ENCODE measurements around the gene PPP1R12A. TPM values are rescaled to one million over a fixed set of nuclear protein-coding genes. Genes with fewer than 3 reads are reported as not detected.
A peak's percentile ranks its signal among the peaks of the same experiment; 100 is the strongest.

PPP1R12A gene
- 100 to 1,000 TPM; 181 to 286 (median 243) TPM for total RNA-seq

GRCh38 chr12:79935021-79935623 is at the start of gene PPP1R12A:
TSS of gene PPP1R12A (minus strand) at chr12:79935097. CDS start at chr12:79934931, 166 bp downstream.
- no peaks in the 10 kb centered on the region for H3K4me1 ChIP-seq
- H3K4me3 ChIP-seq: peak within 1 kb of the TSS; percentile 70 to 94
- no peaks in the 10 kb centered on the region for H3K36me3 ChIP-seq
- no peaks in the 10 kb centered on the region for H3K27me3 ChIP-seq
- TF ChIP-seq POLR2A (IDR thresholded peaks at IDR 0.05): peak; percentile 98 to 99
- TF ChIP-seq, protein P1, sequence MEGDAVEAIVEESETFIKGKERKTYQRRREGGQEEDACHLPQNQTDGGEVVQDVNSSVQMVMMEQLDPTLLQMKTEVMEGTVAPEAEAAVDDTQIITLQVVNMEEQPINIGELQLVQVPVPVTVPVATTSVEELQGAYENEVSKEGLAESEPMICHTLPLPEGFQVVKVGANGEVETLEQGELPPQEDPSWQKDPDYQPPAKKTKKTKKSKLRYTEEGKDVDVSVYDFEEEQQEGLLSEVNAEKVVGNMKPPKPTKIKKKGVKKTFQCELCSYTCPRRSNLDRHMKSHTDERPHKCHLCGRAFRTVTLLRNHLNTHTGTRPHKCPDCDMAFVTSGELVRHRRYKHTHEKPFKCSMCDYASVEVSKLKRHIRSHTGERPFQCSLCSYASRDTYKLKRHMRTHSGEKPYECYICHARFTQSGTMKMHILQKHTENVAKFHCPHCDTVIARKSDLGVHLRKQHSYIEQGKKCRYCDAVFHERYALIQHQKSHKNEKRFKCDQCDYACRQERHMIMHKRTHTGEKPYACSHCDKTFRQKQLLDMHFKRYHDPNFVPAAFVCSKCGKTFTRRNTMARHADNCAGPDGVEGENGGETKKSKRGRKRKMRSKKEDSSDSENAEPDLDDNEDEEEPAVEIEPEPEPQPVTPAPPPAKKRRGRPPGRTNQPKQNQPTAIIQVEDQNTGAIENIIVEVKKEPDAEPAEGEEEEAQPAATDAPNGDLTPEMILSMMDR (IDR thresholded peaks at IDR 0.05): peak in 3 of 4 experiments; percentile 13 to 48 (median 38)
- no peaks in the 10 kb centered on the region for H3K9me3 ChIP-seq
- intact Hi-C loops (cut with DNase I; ENCODE audit: low total_unique reads): no loop called here
- peak; percentile 97 for DNase-seq
- peak within 1 kb of the TSS; percentile 97 to 99 for H3K27ac ChIP-seq

GRCh38 chr12:79983986-79984620 is 49.2 kb upstream of the PPP1R12A start:
- intact Hi-C loops (cut with DNase I; ENCODE audit: low total_unique reads): no loop called here
- Histone ChIP-seq H3K27me3 (no peaks in the 10 kb centered on the region), H3K27ac (no peak overlapping the region), H3K4me1 (no peaks in the 10 kb centered on the region), H3K4me3 (no peak overlapping the region), H3K36me3 (no peaks in the 10 kb centered on the region), H3K9me3 (no peaks in the 10 kb centered on the region)
- TF ChIP-seq, protein P1 (IDR thresholded peaks at IDR 0.05): no peak
- no peak for TF ChIP-seq POLR2A (IDR thresholded peaks at IDR 0.05)
- no peak for DNase-seq

DNA sequence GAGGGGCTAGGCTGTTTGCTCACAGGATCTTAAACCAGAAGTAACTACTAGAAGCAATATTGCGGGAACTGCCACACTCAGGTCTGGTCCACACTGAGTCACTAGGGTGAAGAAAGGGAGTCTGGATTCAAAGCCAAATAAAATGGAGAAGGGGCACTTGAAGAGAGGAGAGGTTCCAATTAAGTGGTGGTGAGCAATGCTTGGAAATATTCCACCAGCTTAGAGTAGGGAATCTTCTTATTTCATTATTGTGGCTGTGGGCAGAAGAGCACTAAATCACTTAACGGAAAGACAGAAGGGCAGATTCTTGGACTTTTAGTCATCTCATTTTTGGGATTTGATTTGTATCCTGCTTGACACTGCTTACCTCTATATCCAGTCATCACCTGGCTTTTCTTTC is 48.6 kb upstream of the PPP1R12A start:
- TF ChIP-seq POLR2A (IDR thresholded peaks at IDR 0.05): no peak
- TF ChIP-seq, protein P1 (IDR thresholded peaks at IDR 0.05): no peak
- Histone ChIP-seq H3K27ac (no peak overlapping the region), H3K27me3 (no peaks in the 10 kb centered on the region), H3K9me3 (no peaks in the 10 kb centered on the region), H3K36me3 (no peaks in the 10 kb centered on the region), H3K4me1 (no peaks in the 10 kb centered on the region), H3K4me3 (no peak overlapping the region)
- DNase-seq: no peak
- intact Hi-C loops (cut with DNase I; ENCODE audit: low total_unique reads): no loop called here

- H3K36me3 ChIP-seq: no peaks in the 10 kb centered on the region
- intact Hi-C loops (cut with DNase I; ENCODE audit: low total_unique reads): no loop called here
- no peaks in the 10 kb centered on the region for H3K27me3 ChIP-seq
- H3K27ac ChIP-seq: no peak overlapping the region
- no peaks in the 10 kb centered on the region for H3K9me3 ChIP-seq
- no peak overlapping the region for H3K4me3 ChIP-seq
- no peak for DNase-seq
- TF ChIP-seq, protein P1 (IDR thresholded peaks at IDR 0.05): no peak
- no peak for TF ChIP-seq POLR2A (IDR thresholded peaks at IDR 0.05)
- no peaks in the 10 kb centered on the region for H3K4me1 ChIP-seq
These were observed 47.5 kb upstream of the PPP1R12A start for GRCh38 chr12:79982086-79983062.
